OCI-LY7 (cell line): ENCODE measurements around the gene NFATC2. TPM values are rescaled to one million over a fixed set of nuclear protein-coding genes. Genes with fewer than 3 reads are reported as not detected.

Source experiments
- BruUV-seq: library from RNA; stranded (reverse); fragments of 400-500 nt; replicated peaks from 2 replicates; lab custom pipeline; 2021; lab: Mats Ljungman, UMichigan
- CTCF ChIA-PET: fragments of 300-600 bp; sonication (Branson Sonifier 250); formaldehyde crosslinking; loops from one replicate; lab custom pipeline; 2022; ENCODE audit warnings: antibody characterized with exemption; ENCODE audit not compliant: unreplicated experiment; lab: Charles Lee
- POLR2A ChIA-PET: fragments of 300-600 bp; sonication (Branson Sonifier 250); formaldehyde crosslinking; loops from one replicate; lab custom pipeline; 2022; ENCODE audit warnings: antibody characterized with exemption; lab: Charles Lee
- DNase-seq: peaks from one replicate; pipeline ENCODE4 v3.0.0-alpha.2; 2015; ENCODE audit warnings: low spot score
- H2AFZ ChIP-seq: fragments of 200-600 bp; sonication (generic), shearing (Covaris generic); 2 replicates; pipeline ENCODE4 v1.6.1; 2014; ENCODE audit warnings: mild to moderate bottlenecking, antibody characterized with exemption, low read length, moderate library complexity
- H3K27ac ChIP-seq: fragments of 200-600 bp; sonication (generic); 2 replicates; pipeline ENCODE4 v1.5.1; 2014; ENCODE audit warnings: mixed run types, low read depth, mild to moderate bottlenecking, moderate library complexity, low read length, inconsistent platforms; ENCODE audit not compliant: poor library complexity, severe bottlenecking
- H3K36me3 ChIP-seq: fragments of 200-600 bp; sonication (generic); 2 replicates; pipeline ENCODE4 v1.6.1; 2014; ENCODE audit warnings: mild to moderate bottlenecking, antibody characterized with exemption, low read length, moderate library complexity, mixed read lengths; ENCODE audit not compliant: insufficient read depth
- H3K4me1 ChIP-seq: fragments of 200-600 bp; sonication (generic); 2 replicates; pipeline ENCODE4 v1.5.1; 2014; ENCODE audit warnings: mild to moderate bottlenecking, low read length; ENCODE audit not compliant: insufficient read depth, poor library complexity, severe bottlenecking
- H3K4me2 ChIP-seq: fragments of 200-600 bp; sonication (generic); 2 replicates; pipeline ENCODE4 v1.6.1; 2014; ENCODE audit warnings: mild to moderate bottlenecking, low read length
- H3K4me3 ChIP-seq: fragments of 200-600 bp; sonication (generic); 2 replicates; pipeline ENCODE4 v1.5.1; 2014; ENCODE audit warnings: mild to moderate bottlenecking, low read depth, low read length; ENCODE audit not compliant: poor library complexity, severe bottlenecking
- H3K79me2 ChIP-seq: fragments of 200-600 bp; sonication (generic); 2 replicates; pipeline ENCODE4 v1.6.1; 2016; ENCODE audit warnings: low read depth, mild to moderate bottlenecking, low read length, moderate library complexity, mixed read lengths; ENCODE audit not compliant: insufficient read depth
- H3K9me2 ChIP-seq: fragments of 200-600 bp; sonication (generic); 2 replicates; pipeline ENCODE4 v1.6.1; 2016; ENCODE audit warnings: mild to moderate bottlenecking, low read length, mixed read lengths; ENCODE audit not compliant: insufficient read depth
- H3K9me3 ChIP-seq: fragments of 200-600 bp; sonication (generic); 2 replicates; pipeline ENCODE4 v1.6.1; 2014; ENCODE audit warnings: mild to moderate bottlenecking, mixed run types, low read length, mixed read lengths
- H4K20me1 ChIP-seq: fragments of 200-600 bp; sonication (generic); 2 replicates; pipeline ENCODE4 v1.6.1; 2014; ENCODE audit warnings: mild to moderate bottlenecking, antibody characterized with exemption, low read length, moderate library complexity, mixed read lengths; ENCODE audit not compliant: insufficient read depth
- EZH2phosphoT487 ChIP-seq: fragments of 200-600 bp; sonication (generic); IDR thresholded peaks from 2 replicates; pipeline ENCODE4 v1.6.1; 2018; ENCODE audit warnings: low read depth, borderline replicate concordance, mild to moderate bottlenecking, mixed run types, antibody characterized with exemption, low read length, moderate library complexity, mixed read lengths
- intact Hi-C: fragments of 100-400 bp; cut with micrococcal nuclease; formaldehyde crosslinking; loops from one replicate; pipeline ENCODE4 v1.10.0; 2022; ENCODE audit not compliant: unreplicated experiment
- total RNA-seq, 2 experiments: library from RNA; depleted of rRNA in 1 of 2; stranded (reverse); fragments of >200 nt in 1 of 2; shearing (Covaris generic) in 1 of 2; gene quantifications; 2 replicates each; pipeline ENCODE4 v1.2.3, GENCODE V29; 2014 to 2022
- TF ChIP-seq, protein P1 (sequence below): fragments of 200-600 bp; sonication (generic); conservative IDR thresholded peaks from 2 replicates; pipeline ENCODE4 v1.5.1; 2014; ENCODE audit warnings: mild to moderate bottlenecking, antibody characterized with exemption, low read length, moderate library complexity, mixed read lengths

Gene NFATC2
- total RNA-seq, 2 experiments from 2014 or later = 12.5 to 43.8 TPM

DNA sequence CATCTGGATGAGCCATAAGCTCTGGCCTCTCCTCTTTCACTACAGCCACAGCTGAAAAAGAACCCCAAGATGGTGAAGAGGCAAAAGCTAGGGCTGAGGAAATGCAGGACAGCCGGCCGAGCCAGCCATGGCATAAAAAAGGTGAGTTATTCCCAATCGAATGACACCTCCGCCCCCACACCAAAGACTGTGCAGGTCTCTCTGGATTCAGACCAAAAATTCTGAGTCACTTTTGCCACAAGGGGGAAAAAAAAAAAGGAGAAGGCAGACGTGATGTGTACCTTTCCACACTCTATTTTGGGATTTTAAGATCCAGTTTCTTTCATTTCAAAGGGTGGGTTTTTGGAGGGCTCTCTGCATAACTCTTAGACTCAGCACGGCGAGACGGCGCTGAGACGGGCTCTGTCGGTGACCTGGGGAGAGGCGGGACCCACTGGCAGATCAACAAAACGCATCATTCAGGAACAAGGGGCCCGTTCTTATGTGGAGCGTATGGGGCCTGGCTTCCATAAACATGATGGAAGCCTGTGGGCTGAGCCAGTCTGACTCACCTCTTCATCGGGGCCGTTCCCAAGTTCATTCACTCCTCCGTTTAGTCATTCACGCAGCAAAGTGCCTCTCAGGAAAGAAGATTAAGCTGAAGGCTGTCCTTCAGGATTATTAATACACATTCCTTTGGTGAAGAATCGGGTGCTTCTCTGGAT, 54.8 kb downstream of the NFATC2 start:
- CTCF ChIA-PET = interaction anchor here (1.6 kb wide), 1 partner anchor 56 kb away, joined by 6 read pairs; no protein-coding TSS in a partner anchor
- no peak overlapping the region for H3K4me3 ChIP-seq
- no peaks in the 10 kb centered on the region for H3K9me2 ChIP-seq
- H2AFZ ChIP-seq = no peak overlapping the region
- POLR2A ChIA-PET = interaction anchor here (0.9 kb wide), 1 partner anchor 25 kb away, joined by 4 read pairs; no protein-coding TSS in a partner anchor
- DNase-seq = no peak
- no peak overlapping the region for H3K4me2 ChIP-seq
- BruUV-seq = no TSS peak
- peaks cover 81% of the 10 kb centered on the region for H3K36me3 ChIP-seq
- H3K4me1 ChIP-seq = peaks cover 19% of the 10 kb centered on the region
- no peaks in the 10 kb centered on the region for H4K20me1 ChIP-seq
- intact Hi-C loops = no loop called here
- TF ChIP-seq, protein P1, sequence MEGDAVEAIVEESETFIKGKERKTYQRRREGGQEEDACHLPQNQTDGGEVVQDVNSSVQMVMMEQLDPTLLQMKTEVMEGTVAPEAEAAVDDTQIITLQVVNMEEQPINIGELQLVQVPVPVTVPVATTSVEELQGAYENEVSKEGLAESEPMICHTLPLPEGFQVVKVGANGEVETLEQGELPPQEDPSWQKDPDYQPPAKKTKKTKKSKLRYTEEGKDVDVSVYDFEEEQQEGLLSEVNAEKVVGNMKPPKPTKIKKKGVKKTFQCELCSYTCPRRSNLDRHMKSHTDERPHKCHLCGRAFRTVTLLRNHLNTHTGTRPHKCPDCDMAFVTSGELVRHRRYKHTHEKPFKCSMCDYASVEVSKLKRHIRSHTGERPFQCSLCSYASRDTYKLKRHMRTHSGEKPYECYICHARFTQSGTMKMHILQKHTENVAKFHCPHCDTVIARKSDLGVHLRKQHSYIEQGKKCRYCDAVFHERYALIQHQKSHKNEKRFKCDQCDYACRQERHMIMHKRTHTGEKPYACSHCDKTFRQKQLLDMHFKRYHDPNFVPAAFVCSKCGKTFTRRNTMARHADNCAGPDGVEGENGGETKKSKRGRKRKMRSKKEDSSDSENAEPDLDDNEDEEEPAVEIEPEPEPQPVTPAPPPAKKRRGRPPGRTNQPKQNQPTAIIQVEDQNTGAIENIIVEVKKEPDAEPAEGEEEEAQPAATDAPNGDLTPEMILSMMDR = no peak
- no peak for TF ChIP-seq EZH2phosphoT487
- no peaks in the 10 kb centered on the region for H3K79me2 ChIP-seq
- no peak overlapping the region for H3K27ac ChIP-seq
- no peaks in the 10 kb centered on the region for H3K9me3 ChIP-seq

DNA sequence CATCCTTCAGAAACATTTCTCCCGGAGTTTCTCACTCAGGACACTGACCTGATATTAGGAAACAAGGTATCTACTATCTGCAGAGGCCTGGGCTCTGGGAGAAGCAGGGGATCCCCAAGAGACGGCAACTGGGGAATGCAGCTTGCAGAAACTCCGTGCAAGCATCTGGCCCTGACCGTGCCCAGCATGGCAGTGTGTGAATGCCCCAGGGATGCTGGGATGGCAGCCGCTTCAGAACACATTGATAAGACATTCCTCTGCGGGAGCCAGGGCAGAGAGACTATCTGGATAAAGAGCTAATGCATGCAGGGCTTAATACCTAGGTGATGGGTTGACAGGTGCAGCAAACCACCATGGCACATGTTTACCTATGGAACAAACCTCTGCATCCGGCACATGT, 55.4 kb downstream of the NFATC2 start:
- Histone ChIP-seq H3K4me2 (no peak overlapping the region), H3K4me3 (no peak overlapping the region), H3K9me3 (no peaks in the 10 kb centered on the region), H3K9me2 (no peaks in the 10 kb centered on the region), H3K4me1 (peaks cover 25% of the 10 kb centered on the region), H3K79me2 (no peaks in the 10 kb centered on the region), H3K27ac (no peak overlapping the region), H4K20me1 (no peaks in the 10 kb centered on the region), H3K36me3 (peaks cover 80% of the 10 kb centered on the region), H2AFZ (no peak overlapping the region)
- DNase-seq = no peak
- intact Hi-C loops = no loop called here
- TF ChIP-seq, protein P1 = no peak
- TF ChIP-seq EZH2phosphoT487 = no peak
- BruUV-seq = no TSS peak
- ChIA-PET CTCF (no interaction called here), POLR2A (interaction anchor here (0.9 kb wide), 1 partner anchor 25 kb away, joined by 4 read pairs; no protein-coding TSS in a partner anchor)
